CD4-positive, alpha-beta T cell treated with Interferon alpha-2 for 1 hour (primary cell): ENCODE results near the gene NR2F1-AS1.
"Not testable (repeated sequence)": the region's sequence is repeated elsewhere in the genome, so short reads cannot be mapped to it uniquely, and the experiment has no call there.

Experiments
- DNase-seq, 2 donors: peaks; one replicate each; pipeline ENCODE4 v3.0.0-alpha.2; 2020 to 2022

NR2F1-AS1 gene

GRCh38 chr5:93512799-93513198 is 68.2 kb downstream of the NR2F1-AS1 start:
- DNase-seq = no peak

GRCh38 chr5:93511445-93511844 is 69.6 kb downstream of the NR2F1-AS1 start:
- DNase-seq = no peak

- no peak for DNase-seq
Measured at GRCh38 chr5:93510626-93511380, 70.2 kb downstream of the NR2F1-AS1 start.

DNA sequence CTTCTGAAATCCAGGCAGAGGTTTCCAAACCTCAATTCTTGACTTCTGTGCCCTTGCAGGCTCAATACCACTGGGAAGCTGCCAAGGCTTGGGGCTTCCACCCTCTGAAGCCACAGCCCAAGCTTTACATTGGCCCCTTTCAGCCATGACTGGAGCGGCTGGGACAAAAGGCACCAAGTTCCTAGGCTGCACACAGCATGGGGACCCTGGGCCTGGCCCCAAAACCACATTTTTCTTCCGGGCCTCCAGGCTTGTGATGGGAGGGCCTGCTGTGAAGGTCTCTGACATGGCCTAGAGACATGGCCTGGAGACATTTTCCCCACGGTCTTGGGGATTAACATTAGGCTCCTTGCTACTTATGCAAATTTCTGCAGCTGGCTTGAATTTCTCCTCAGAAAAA is 75.5 kb downstream of the NR2F1-AS1 start:
- DNase-seq = not testable (repeated sequence)

DNA sequence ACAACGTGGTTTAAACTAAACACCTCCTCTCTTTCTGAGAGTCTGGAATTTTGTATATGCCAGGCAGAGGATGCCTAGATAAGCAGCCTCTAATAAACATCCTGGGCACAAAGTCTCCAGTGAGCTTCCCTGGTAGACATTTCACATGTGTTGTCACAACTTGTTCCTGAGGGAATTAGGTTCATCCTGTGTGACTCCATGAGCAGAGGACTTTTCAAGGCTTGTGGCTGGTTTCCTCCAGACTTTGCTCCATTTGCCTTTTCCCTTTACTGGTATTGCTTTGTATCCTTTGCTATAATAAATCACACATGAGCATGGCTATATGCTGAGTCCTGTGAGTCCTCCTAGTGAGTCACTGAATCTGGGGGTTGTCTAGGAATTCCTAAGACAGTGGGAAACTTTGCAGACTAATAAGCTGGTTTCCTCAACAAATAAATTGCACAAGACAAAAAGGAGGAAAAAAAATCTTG is 77.4 kb downstream of the NR2F1-AS1 start:
- DNase-seq = no peak

DNA sequence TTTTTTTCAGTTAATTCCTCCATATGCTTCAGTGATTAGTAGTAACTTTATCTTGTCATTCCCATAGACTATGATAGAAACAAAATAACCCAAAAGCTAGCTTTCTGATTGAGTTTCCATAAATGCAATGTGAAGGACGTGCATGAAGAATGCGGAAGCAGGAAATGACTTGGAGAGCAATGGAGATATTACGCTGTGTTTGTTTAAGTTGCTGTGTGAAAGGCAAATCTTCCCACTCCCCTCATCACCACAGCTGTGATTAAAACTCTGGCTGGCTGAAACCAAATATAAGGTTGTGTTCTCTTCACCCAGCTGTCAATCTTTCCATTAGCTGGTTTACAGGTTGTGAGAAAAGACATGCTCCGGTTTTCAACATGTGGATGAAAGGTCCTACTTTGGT is 83.9 kb downstream of the NR2F1-AS1 start:
- DNase-seq = no peak

DNA sequence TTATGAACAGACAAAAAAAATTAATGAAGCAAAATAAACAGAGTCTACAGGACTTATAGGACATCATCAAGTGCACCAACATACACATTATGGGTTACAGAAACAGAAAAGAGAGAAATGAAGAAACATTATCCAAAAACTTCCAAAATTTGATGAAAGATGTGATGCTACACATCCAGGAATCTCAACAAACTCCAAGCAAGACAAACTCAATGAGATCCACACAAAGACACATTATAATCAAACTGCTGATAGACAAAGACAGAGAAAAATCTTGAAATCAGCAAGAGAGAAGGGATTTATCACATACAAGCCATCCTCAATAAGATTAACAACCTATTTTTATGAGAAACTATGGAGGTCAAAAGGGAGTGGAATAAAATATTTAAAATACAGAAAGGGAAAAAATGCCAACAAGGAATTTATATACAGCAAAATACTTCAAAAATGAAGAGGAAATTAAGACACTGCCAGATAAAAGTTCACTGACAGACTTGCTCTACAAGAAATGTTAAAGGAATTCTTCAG is 101.0 kb downstream of the NR2F1-AS1 start:
- no peak for DNase-seq

DNA sequence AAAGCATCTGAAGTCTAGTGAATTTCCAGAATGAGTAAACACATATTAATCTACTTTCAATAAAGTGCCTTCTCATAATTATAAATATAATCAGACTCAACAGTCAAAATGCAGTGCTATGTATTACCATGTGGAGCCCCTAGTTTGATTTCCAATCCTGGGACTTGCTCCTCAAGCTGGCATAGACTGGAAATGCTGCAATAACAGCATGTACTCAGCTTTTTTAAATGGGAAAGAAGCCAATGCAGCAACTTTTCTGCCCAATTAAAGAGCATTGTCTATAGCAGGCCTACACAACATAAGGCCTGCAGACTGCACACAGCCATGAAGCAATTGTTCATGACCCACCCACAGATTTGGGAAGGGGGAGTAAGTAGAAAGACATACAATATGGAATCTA is 103.2 kb downstream of the NR2F1-AS1 start:
- no peak for DNase-seq

- DNase-seq = no peak
Measured at GRCh38 chr5:93476251-93476742, 104.7 kb downstream of the NR2F1-AS1 start.

DNA sequence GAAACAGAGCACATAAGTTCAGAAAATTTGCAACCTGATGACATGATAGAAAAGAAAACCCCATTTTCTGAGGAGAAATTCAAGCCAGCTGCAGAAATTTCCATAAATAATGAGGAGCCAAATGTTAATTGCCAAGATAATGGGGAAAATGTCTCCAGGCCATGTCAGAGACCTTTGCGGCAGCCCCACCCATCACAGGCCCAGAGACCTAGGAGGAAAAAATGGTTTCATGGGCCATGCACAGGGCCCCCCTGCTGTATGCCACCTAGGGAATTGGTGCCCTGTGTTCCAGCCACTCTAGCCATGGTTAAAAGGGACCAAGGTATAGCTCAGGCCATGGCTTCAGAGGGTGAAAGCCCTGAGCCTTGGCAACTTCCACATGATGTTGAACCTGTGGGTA is 118.1 kb downstream of the NR2F1-AS1 start:
- DNase-seq = no peak

GRCh38 chr5:93461756-93462155 is 119.3 kb downstream of the NR2F1-AS1 start:
- no peak for DNase-seq

DNA sequence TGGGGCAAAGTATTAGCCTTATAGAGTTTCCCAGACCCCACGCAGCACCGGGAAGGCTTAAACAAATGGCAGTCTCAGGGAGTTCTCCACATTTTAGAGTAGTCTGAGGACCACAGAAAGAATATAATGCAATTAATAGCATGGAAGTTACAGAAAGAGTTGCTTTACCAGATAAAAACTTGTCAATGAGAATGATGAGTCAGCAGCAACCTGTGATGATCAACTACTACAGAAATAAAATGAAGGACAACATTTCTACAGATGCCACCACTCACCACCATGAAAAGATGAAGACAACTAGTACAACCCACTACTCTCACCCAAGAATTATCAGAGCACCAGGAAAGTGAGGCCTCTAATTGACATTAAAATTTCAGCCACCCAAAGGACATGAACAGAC is 120.7 kb downstream of the NR2F1-AS1 start:
- DNase-seq = no peak

DNA sequence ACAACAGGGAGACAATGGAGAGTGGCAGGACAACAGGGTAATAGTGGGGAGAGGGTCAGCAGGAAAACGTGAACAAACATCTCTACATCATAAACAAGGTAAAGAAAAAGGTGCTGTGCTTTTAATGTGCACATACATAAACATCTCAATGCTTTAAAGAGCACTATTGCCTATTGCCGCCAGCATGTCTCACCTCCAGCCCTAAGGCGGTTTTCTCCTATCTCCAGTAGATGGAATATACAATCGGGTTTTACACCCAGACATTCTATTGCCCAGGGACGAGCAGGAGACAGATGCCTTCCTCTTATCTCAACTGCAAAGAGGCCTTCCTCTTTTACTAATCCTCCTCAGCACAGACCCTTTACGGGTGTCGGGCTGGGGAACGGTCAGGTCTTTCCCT is 124.2 kb downstream of the NR2F1-AS1 start:
- DNase-seq = not testable (repeated sequence)

DNA sequence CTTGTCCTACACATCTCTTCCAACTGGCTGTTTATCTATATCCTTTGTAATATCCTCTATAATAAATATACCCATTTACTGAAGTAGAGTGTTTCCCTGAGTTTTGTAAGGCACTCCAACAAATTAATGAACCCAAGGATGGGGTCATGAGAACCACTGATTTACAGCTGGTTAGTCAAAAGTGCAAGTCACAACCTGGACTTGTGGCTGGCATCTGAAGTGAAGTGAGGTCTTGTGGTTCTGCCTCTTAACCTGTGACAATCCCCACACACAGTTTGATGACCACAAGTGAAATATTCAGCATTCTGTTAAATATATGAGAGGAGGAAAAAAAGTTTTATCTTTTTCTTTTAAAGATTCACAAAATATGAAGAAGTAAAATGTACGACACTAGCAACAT is 126.1 kb downstream of the NR2F1-AS1 start:
- DNase-seq = no peak

DNA sequence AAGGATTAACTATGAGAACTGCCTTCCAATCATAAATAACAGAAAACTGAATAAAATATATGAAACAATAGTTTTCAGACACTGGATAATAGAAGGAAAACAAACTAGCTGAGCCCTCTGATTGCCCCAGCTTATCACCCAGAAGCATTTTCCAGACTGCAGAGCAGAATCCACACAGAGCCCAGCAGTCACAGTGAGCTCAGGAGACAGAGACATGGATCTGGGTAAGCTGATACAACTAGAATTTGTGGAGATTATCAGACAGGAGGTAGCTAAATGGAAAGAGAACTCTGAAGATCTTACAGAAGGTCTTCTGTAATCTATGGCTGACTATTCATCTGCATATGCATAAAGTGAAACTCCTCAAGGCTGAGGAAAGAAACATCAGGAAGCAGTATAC is 128.8 kb downstream of the NR2F1-AS1 start:
- DNase-seq = no peak

- no peak for DNase-seq
Measured at GRCh38 chr5:93438124-93438523, 142.9 kb downstream of the NR2F1-AS1 start.

DNA sequence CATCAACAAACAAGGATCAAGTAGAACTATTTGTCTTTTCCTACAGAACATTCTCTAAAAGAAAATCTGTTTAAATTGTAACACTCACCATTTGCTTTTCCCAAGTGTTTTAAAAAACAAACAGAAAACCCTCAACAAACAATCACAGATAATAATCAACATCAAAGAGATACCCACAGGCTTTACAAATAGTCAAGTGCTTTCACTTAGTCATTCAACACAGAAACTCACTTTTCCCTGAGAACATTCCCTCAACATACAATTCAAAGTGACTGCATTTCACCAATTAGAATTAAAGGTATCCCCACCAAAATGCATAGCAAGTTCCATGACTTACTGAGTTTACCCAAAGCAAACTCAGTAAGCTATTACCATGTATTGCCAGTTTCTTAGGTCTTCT is 144.9 kb downstream of the NR2F1-AS1 start:
- no peak for DNase-seq

- no peak for DNase-seq
Measured at GRCh38 chr5:93433422-93433821, 147.6 kb downstream of the NR2F1-AS1 start.

- no peak for DNase-seq
Measured at GRCh38 chr5:93431250-93431649, 149.8 kb downstream of the NR2F1-AS1 start.

DNA sequence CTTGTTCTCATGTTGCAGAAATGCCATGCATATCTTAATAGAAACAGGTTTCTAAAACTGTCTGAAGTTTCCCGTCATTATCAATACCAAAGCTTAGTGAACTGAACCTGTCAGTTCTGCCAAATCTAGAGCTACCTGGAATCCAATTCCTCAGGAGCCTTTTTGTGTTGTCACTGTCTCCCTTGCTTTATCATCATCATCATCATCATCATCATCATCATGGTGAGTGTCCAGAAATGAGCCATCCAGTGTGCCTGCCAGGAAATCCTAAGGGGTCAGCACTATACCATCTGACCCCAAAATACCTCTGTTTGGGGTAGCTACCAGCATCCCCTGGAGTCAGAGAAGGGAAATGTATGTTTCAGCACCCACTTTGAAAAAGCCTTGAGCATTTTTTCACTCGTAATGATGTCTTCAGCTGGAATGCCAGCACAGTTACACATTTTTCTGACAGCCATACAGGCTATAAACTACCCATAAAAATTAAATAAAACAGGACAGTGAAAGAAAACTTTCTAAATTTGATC is 150.3 kb downstream of the NR2F1-AS1 start:
- DNase-seq = no peak

DNA sequence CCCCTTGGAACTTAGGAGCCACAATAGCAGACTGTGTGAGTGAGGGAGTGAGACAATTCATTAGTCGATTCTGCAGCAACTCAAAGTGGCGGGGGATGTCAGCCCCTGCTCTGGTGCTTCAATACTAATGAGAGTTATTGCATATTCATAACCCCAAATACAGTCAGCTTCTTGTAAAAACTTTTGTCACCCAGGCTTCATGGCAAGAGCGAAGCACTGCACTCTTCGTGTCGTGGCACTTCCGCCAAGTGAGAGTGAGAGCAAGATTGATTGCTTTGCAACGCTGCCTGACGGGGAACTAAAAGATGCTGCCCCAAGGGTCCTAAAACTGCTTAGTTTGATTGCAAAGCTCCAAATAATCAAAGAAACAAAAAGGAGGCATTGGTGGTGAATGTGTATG is 150.9 kb downstream of the NR2F1-AS1 start:
- DNase-seq = no peak

- DNase-seq = no peak
Measured at GRCh38 chr5:93428868-93429267, 152.2 kb downstream of the NR2F1-AS1 start.

GRCh38 chr5:93427316-93427715 is 153.7 kb downstream of the NR2F1-AS1 start:
- DNase-seq = no peak

DNA sequence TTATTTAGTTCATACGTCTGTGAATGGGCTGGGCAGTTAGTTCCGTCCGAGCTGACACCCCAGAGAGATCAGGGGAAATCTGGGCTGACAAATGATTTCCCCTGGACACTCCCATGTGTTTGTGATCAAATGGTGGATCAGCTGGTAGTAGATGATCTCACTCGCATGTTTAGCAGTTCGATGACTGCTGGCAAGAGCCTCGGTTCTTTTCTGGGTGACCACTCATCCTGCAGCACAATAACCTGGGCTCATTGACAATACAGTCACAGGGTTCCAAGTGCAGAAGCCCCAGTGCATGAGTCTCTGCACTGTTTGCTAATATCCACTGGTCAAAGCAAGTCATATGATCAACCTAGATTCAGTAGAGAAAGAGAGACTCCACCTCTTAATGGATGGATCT is 155.9 kb downstream of the NR2F1-AS1 start:
- DNase-seq = no peak
